NCI-H187 (cell line): ENCODE measurements around the gene CA9.

ENCODE experiments used
- DNase-seq, 2 experiments: peaks; one replicate each; lab custom pipeline; 2025; lab: John Stamatoyannopoulos, UW

CA9 gene

DNA sequence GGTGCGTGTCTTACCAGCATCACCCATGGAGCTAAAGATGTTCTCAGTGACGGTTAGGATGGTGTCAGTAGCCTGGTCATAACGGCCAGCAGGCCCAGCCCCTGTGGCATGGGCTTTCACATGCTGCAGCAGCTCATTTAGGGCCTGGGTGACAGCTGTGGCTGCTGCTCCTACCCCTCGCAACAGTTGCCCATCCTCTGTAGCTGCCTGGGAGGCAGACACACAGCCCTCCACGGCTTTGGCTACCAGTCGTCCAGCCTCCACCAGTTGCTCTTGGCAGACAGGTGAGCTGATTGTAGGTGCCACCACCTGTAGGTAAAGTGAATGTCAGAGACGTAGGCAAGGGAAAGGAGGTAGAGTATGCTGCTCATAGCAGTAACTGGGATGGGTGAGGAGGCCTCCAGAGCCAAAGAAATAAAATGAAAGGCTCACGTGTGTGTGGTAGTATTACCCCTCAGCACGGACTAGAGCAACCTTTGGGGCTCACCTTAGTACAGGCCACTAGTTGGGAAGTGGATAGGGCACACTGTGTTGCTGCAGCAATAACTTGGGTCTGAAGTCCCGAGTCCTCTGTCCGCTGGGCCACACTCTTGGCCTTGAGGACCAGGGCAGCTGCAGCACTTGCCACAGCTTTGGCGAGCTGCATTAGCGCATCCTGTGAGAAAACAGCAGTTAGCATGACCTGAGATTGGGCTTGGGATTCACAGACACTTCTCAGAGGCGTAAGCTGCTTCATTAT, 43.6 kb downstream of the CA9 start:
- no peak for DNase-seq

DNA sequence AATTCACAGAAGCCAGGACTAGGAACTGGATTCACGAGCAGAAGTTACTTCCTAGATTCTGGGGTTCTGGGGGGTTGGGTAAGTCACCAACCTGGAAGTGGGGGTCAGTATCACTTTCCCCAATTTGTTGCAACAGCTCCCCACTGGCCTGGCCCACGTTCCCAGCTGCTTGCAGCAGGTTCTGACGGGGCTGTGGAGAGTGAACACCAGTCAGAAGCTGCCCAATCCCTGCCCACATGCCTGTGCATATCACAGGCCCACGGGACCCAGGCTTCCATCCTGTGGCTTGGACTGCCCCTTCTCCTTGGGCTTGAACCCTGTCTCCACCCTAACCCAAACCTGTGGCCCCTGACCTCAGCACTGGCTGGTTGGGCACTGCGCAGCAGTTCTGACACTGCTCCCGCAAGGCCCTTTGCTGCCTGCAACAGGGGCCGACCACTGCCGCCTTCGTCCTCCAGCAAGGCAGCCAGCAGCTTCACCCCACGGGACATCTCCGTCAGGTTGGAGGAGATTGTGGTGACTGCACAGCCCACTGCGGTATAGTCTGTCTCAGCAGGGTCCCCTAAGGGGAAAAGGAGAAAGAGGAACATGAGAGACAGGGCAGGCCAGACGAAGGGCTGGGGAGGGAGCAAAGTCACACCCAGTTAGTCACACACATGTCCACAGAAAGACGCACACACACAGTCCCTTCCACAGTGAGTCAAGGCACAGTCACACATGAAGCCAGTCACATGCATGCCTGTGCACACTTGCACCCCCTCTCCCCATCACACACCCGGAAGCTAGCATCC, 45.2 kb downstream of the CA9 start:
- no peak for DNase-seq

DNA sequence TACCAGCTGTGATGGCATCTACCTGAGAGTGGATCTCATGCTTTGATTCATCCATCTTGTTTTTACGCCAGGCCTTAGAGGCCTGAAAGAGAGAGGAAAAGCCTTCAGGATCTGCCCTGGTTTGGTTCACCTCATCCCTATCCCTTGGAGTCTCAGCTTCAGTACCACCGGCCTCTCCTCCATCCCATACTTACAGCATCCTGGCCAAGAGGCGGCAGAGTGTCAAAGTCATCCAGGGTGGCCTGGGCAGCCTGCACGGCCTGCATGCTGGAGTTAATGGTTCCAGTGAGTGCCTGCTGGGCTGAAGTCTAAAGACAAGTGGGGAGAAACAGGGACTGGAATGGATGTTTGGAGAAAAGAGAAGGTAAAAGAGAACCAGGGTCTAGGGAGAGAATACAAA, 45.8 kb downstream of the CA9 start:
- DNase-seq, result no peak

DNA sequence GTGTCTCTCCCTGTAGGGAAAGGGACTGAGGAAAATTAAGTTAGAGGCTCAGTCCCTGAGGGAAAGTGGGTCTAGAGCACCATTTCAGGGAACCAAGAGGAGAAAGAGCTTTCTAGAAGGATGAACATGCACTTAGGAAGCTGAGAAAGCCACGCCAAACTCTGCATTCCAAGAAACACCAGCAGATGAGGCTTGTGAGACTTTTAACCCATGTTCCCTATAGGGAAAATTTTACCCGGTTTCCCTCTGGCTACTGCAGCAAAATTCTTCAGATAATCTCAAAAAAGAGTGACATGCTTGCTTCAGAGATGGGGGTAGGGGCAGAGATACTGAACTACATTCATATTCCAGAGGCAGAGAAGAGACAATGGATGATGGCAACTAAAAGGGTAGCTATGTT, 49.7 kb downstream of the CA9 start:
- DNase-seq, result no peak

DNA sequence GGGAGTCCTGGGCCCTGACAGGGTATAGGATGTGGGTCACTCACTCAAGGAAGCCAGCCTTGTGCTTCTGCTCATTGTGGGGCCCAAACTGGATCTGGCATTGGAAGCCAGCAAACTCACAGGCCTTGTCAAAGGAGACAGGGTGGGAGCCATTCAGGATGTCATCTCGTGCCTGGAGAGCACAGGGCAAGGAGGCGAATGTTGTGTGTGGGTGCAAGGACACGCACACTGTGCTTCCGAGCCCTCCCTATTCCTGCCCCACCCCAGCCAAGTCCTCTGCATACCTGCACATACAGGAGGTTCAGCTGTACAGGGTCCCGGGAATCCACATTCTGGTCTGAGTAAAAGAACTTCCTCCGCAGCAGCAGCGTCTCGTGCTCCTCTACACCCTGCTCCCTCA, 50.2 kb downstream of the CA9 start:
- DNase-seq, result no peak

DNA sequence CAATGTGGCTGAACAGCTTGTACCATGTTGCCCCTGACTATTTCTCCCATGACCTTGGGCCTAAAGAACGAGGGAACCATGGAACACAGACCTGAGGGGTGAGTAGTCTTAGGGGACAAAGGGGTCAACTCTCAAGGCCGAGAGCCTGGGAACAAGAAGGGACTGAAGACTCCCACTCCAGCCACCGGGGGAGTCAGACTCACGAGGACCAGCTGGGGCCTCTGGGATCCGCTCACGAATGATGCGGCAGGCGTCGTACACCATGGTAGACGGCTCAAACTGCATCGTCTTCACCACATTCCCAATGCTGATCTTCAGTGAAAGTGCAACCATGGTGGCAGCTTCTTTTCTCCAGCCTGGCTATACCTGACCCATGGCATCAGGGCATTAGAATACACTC, 51.6 kb downstream of the CA9 start:
- DNase-seq, result no peak

DNA sequence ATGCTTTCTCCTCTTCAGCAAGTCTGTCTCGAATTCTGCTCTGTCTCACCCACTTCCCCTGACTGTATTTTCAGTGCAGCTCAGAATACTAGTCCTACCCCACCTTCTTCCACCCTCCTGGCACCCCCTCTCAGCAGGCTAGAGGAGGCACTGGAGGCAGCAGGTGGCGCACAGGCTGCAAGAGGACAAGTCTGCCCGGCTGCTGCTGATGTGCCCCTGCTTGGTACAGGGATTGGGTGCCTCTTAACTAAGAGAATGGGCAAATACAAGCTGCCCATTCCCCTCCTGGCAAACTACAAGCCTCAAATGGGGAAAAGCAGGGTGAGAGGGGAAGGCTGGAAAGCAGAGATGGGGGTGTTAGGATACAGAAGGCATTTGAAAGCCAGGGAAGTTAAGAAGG, 53.2 kb downstream of the CA9 start:
- no peak for DNase-seq

DNA sequence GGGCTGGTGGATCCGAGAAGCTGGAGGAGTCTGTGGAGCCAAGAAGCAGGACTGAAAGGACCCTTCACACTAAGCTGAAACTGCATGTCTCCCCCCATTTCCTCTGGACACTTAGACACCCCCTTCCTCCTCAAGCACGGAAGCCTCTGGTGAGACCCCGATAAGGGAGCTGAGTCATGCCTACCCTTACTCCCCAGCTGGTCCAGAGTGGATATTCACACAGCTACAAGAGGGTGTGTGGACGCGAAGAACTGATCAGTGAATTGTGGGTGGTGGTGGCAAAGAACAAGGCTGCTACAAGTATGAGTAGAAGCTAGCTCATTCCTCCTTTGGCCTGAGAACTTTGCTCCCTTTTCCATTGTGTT, 53.9 kb downstream of the CA9 start:
- DNase-seq, result no peak

DNA sequence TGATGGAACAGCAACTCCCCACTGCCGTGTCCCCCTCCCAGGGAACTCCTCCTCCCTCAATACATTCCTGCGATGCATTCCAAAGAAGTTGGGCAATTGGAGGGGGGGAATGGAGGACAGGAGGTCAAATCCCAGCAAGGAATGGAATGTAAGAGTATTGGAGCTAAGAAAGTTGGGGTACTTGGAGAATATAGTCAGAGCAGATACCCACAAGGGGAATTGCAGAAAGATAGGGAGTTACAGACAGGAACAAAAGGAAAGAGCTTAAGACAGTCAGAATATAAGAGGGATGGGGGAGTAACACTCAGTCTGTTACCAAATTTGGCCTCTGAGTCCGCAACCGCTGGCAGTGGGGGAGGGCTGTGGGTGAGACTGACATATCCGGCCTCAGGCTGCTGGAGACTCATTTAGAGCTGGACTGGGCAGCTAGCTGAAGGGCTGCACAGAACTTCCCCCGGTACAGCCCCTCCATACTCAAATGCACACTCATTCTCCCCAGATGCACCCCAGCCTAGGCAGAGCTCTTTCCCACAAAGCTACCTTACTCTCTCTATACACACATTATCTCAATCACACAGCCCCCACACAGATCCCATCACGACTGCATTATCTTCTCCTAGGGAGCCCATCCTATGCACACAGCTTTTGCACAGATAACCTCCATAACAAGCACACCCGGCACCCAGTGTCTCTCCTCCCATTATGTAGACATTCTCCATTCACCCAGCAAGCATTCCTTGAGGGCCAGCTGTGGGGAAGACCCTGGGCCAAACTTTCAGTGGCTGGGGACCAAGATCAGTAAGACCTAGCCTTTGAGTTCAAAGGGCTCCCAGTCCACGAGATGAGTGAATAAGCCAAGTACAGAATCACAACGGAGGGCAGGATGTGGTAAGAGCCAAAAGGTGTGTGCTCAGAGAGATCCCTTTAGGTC, 54.6 kb downstream of the CA9 start:
- DNase-seq, result no peak

DNA sequence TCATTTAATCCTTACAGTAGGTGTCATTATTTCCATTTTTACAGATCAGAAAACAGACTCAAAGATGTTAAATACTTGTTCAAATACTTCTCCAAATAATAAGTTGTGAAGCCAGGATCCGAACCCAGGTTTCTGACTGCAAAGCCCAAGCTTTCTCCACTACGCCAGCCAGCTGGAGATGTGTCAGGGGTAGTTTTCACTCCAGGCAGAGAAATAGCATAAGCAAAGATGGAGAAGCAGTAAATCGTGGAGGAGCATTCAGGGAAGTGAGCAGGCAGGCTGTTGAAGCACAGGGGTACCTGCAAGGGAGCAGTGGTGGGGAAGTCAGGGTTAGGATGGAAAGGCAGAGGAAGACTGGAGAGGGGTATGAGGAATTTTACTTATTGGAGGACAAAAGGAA, 55.4 kb downstream of the CA9 start:
- no peak for DNase-seq

DNA sequence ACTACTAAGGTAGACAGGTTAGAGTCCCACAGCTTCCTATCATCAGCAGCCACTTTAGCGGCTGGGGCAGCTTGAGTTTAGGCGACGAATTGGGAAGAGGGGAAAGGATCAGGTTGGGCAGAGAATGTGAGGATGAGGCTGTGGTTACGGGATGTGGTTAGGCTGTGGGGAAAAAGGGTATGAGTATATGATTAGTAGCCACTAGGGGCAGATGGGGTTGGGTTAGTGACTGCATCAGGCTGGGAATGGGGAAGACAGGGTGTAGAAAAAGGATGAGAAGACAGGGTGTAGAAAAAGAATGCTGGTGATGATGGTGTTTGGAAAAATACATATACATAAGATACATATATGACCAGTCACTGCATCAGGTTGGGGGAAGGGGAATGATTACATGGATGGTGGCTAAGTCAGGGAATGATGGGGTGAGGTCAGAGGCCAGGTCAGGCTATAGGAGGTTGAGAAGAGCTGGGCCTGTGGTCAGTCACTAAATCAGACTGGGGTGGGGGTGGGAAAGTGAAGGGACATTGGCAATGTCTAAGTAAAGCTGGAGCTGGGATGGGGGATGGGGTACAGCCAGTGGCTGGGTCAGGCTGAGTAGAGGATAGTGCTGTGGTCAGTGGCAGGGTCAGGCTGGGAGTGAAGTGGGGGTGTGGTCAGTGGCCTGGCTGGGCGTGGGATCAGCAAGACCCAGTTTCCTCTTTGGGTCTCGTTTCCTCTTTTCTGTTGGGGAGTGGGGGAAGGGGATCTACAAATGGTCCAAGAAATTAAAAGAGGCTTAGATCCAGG, 56.2 kb downstream of the CA9 start:
- no peak for DNase-seq

DNA sequence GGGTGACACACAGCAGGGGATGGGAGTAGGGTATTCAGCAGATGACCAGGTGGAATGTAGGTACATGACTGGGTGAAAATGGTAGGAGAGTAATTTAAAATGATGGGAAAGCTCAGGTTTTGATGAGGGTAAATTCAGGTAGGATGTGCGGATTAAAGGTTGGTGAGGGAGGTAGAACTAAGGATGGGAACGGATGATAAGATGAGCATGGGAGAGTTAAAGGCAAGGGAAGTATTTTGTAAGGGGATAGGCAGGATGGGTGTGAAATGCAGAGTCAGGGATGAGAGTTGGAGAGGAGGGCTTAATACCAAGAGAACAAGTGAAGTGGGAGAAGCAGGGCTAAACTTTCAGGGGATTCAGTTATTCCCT, 56.7 kb downstream of the CA9 start:
- no peak for DNase-seq
